OCI-LY3 (cell line): ENCODE data around the gene SPDYA.

Source experiments
- H2AFZ ChIP-seq: fragments of 200-600, 300-600 bp; shearing (Covaris generic); 2 replicates; pipeline ENCODE4 v1.6.0; 2014; ENCODE audit warnings: antibody characterized with exemption, low read depth, low read length
- H3K27ac ChIP-seq: fragments of 200-600, 300-600 bp; sonication (generic); 2 replicates; pipeline ENCODE4 v1.5.1; 2014; ENCODE audit warnings: mild to moderate bottlenecking, low read length, moderate library complexity, mixed read lengths
- H3K27me3 ChIP-seq: fragments of 200-600, 300-600 bp; sonication (generic); 2 replicates; pipeline ENCODE4 v1.6.1; 2014; ENCODE audit warnings: low read depth, low read length, mixed read lengths
- H3K36me3 ChIP-seq: fragments of 200-600, 300-600 bp; sonication (generic); replicated peaks from 2 replicates; pipeline ENCODE3; 2014; ENCODE audit warnings: low read depth, low read length, mixed read lengths
- H3K4me1 ChIP-seq: fragments of 300-600, 200-600 bp; sonication (generic); 2 replicates; pipeline ENCODE4 v1.6.1; 2014; ENCODE audit warnings: low read length, mixed read lengths
- H3K4me2 ChIP-seq: fragments of 200-600, 300-600 bp; sonication (generic); 2 replicates; pipeline ENCODE4 v1.6.1; 2014; ENCODE audit warnings: low read length, mixed read lengths
- H3K4me3 ChIP-seq: fragments of 300-600, 200-600 bp; sonication (generic); 2 replicates; pipeline ENCODE4 v1.5.1; 2014; ENCODE audit warnings: antibody characterized with exemption, mild to moderate bottlenecking, low read length, moderate library complexity
- H3K79me2 ChIP-seq: fragments of 300-600, 200-600 bp; shearing (Covaris generic); 2 replicates; pipeline ENCODE4 v1.6.1; 2014; ENCODE audit warnings: mild to moderate bottlenecking, low read length, mixed read lengths
- H3K9ac ChIP-seq: fragments of 300-600, 200-600 bp; shearing (Covaris generic); 2 replicates; pipeline ENCODE4 v1.6.0; 2014; ENCODE audit warnings: mild to moderate bottlenecking, low read length, moderate library complexity
- H3K9me3 ChIP-seq: fragments of 200-600, 300-600 bp; shearing (Covaris generic); 2 replicates; pipeline ENCODE4 v1.6.1; 2014; ENCODE audit warnings: low read length, mixed read lengths; ENCODE audit not compliant: insufficient read depth
- H4K20me1 ChIP-seq: fragments of 200-600, 300-600 bp; sonication (generic); 2 replicates; pipeline ENCODE4 v1.6.1; 2016; ENCODE audit warnings: low read length, mixed read lengths; ENCODE audit not compliant: insufficient read depth
- EZH2phosphoT487 ChIP-seq: fragments of 200-600 bp; shearing (Covaris generic); IDR thresholded peaks from 2 replicates; pipeline ENCODE4 v1.6.1; 2018; ENCODE audit warnings: antibody characterized with exemption, mixed run types, low read depth
- TF ChIP-seq, protein P1 (sequence below): fragments of 200-600, 300-600 bp; sonication (generic); IDR thresholded peaks from 2 replicates; pipeline ENCODE4 v1.5.1; 2014; ENCODE audit warnings: antibody characterized with exemption, low read length, low read depth

The SPDYA gene

GRCh38 chr2:28855977-28856376 lies 45.3 kb downstream of the SPDYA start:
- Histone ChIP-seq H3K4me2 (no peak overlapping the region), H2AFZ (no peak overlapping the region), H3K27ac (no peak overlapping the region), H3K4me1 (no peaks in the 10 kb centered on the region), H3K4me3 (no peak overlapping the region), H3K36me3 (peaks cover 24% of the 10 kb centered on the region), H3K27me3 (no peaks in the 10 kb centered on the region), H4K20me1 (no peaks in the 10 kb centered on the region), H3K9ac (no peak overlapping the region), H3K79me2 (no peaks in the 10 kb centered on the region; the same call in none of the 2 replicates), H3K9me3 (no peaks in the 10 kb centered on the region)
- TF ChIP-seq EZH2phosphoT487 = no peak
- TF ChIP-seq, protein P1, sequence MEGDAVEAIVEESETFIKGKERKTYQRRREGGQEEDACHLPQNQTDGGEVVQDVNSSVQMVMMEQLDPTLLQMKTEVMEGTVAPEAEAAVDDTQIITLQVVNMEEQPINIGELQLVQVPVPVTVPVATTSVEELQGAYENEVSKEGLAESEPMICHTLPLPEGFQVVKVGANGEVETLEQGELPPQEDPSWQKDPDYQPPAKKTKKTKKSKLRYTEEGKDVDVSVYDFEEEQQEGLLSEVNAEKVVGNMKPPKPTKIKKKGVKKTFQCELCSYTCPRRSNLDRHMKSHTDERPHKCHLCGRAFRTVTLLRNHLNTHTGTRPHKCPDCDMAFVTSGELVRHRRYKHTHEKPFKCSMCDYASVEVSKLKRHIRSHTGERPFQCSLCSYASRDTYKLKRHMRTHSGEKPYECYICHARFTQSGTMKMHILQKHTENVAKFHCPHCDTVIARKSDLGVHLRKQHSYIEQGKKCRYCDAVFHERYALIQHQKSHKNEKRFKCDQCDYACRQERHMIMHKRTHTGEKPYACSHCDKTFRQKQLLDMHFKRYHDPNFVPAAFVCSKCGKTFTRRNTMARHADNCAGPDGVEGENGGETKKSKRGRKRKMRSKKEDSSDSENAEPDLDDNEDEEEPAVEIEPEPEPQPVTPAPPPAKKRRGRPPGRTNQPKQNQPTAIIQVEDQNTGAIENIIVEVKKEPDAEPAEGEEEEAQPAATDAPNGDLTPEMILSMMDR = no peak

DNA sequence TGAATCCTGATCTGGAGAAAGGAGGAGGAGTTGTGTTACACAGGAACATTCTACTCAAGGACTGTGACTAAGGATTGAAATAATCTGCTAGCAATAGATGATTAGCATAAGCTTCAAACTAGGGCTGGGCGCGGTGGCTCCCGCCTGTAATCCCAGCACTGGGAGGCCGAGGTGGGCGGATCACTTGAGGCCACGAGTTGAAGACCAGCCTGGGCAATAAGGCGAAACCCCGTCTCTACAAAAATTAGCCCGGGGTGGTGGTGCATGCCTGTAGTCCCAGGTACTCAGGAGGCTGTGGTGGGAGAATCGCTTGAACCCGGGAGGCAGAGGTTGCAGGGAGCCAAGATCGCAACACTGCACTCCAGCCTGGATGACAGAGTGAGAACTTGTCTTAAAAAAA lies 58.0 kb downstream of the SPDYA start:
- Histone ChIP-seq H3K9ac (no peak overlapping the region), H3K79me2 (peaks cover 59% of the 10 kb centered on the region), H3K36me3 (peaks cover 14% of the 10 kb centered on the region)

DNA sequence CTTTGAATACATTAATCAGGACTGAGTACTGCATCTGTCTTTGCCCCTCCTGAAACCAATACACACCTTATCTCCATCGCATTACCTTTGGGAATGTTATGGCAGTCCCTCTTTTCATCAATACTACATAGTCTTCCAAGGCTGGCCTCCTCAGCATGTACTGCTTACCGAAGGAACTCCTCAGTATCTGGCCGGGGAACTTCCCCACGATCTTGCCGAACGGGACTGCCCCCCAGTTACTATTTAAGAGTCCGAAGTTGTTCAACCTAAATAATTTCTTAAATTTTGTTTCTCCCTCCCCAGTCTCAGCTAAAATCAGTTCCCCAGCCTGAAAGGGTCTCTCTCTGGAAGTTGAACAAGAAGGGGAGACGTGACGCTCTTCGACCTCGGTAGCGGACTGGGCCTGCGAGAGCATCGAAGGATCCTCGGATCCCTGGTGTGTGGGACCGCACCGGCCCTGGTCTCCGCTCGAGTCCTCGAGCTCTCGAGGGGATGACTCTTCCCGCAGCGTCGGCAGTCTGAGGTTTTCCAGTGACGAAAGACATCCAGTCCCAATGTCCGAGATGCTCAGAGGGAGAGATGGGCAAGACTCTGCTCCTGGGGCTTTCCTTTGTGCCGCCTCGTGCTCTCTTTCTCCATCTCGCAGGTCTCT lies 59.0 kb downstream of the SPDYA start:
- peak overlapping the region; percentile 47 for H3K27ac ChIP-seq

More for the DNA sequence above, 58.0 kb downstream of the SPDYA start:
- H3K27me3 ChIP-seq = no peaks in the 10 kb centered on the region
- H3K27ac ChIP-seq = no peak overlapping the region
- no peaks in the 10 kb centered on the region for H4K20me1 ChIP-seq
- TF ChIP-seq EZH2phosphoT487 = no peak
- TF ChIP-seq, protein P1 = no peak
- no peak overlapping the region for H2AFZ ChIP-seq
- H3K9me3 ChIP-seq = no peaks in the 10 kb centered on the region
- peak overlapping the region; percentile 90 for H3K4me3 ChIP-seq
- H3K4me2 ChIP-seq = peak overlapping the region; percentile 79
- H3K4me1 ChIP-seq = peaks cover 11% of the 10 kb centered on the region

More for the DNA sequence above, 59.0 kb downstream of the SPDYA start:
- no peak for TF ChIP-seq EZH2phosphoT487
- TF ChIP-seq, protein P1 = no peak
- Histone ChIP-seq H3K27me3 (no peaks in the 10 kb centered on the region), H2AFZ (peak overlapping the region; percentile 86; the same call in 1 of the 2 replicates), H3K4me3 (peak overlapping the region; percentile 90), H3K79me2 (peaks cover 49% of the 10 kb centered on the region), H3K36me3 (peaks cover 6% of the 10 kb centered on the region), H3K9ac (peak overlapping the region; percentile 74), H3K9me3 (no peaks in the 10 kb centered on the region), H4K20me1 (no peaks in the 10 kb centered on the region), H3K4me2 (peak overlapping the region; percentile 79), H3K4me1 (peaks cover 11% of the 10 kb centered on the region)
